ENCODE measurements around the gene ANKRD17. TPM values are rescaled to one million over a fixed set of nuclear protein-coding genes. Genes with fewer than 3 reads are reported as not detected.

ANKRD17 gene
- total and polyA plus RNA-seq, 7 donors, result 6.0 to 55.1 (median 41.1) TPM

GRCh38 chr4:73109493-73109892 is 149.1 kb downstream of the ANKRD17 start:
- Histone ChIP-seq H3K4me3 (no peak overlapping the region), H3K27ac (no peak overlapping the region), H3K27me3 (no peaks in the 10 kb centered on the region), H3K4me1 (no peaks in the 10 kb centered on the region), H3K36me3 (peaks cover 0 to 94% (median 17%) of the 10 kb centered on the region in 4 donors), H3K9me3 (no peaks in the 10 kb centered on the region)
- WGBS, 2 donors, result 88 to 94% methylated on average over 4 of the region's 4 CpGs
- intact Hi-C loops (cut with DNase I), result no loop called here
- DNase-seq, result no peak
- TF ChIP-seq EP300 (IDR thresholded peaks at IDR 0.05) (no peak), POLR2A (IDR thresholded peaks at IDR 0.05) (no peak), POLR2AphosphoS5 (IDR thresholded peaks at IDR 0.05) (no peak), CTCF (IDR thresholded peaks at IDR 0.05) (no peak)

GRCh38 chr4:73104695-73105094 is 153.9 kb downstream of the ANKRD17 start:
- H3K9me3 ChIP-seq, result no peaks in the 10 kb centered on the region
- peaks cover 7 to 83% (median 20%) of the 10 kb centered on the region in 4 donors for H3K36me3 ChIP-seq
- no peaks in the 10 kb centered on the region for H3K4me1 ChIP-seq
- no peak for TF ChIP-seq POLR2A (IDR thresholded peaks at IDR 0.05)
- TF ChIP-seq EP300 (IDR thresholded peaks at IDR 0.05), result no peak
- TF ChIP-seq CTCF (IDR thresholded peaks at IDR 0.05), result no peak
- no peak for TF ChIP-seq POLR2AphosphoS5 (IDR thresholded peaks at IDR 0.05)
- no peak for DNase-seq
- 89 to 97% methylated on average over 5 of the region's 5 CpGs for WGBS, 2 donors
- no peak overlapping the region for H3K27ac ChIP-seq
- no peak overlapping the region for H3K4me3 ChIP-seq
- no peaks in the 10 kb centered on the region for H3K27me3 ChIP-seq
- intact Hi-C loops (cut with DNase I), result no loop called here

GRCh38 chr4:73103799-73104503 is 154.6 kb downstream of the ANKRD17 start:
- no peaks in the 10 kb centered on the region for H3K27me3 ChIP-seq
- no peak for DNase-seq
- H3K4me3 ChIP-seq, result no peak overlapping the region
- TF ChIP-seq EP300 (IDR thresholded peaks at IDR 0.05), result no peak
- no peak for TF ChIP-seq POLR2A (IDR thresholded peaks at IDR 0.05)
- no peak for TF ChIP-seq POLR2AphosphoS5 (IDR thresholded peaks at IDR 0.05)
- no peak for TF ChIP-seq CTCF (IDR thresholded peaks at IDR 0.05)
- H3K9me3 ChIP-seq, result no peaks in the 10 kb centered on the region
- intact Hi-C loops (cut with DNase I), result no loop called here
- H3K4me1 ChIP-seq, result no peaks in the 10 kb centered on the region
- no peak overlapping the region for H3K27ac ChIP-seq
- H3K36me3 ChIP-seq, result peaks cover 12 to 82% (median 21%) of the 10 kb centered on the region in 4 donors
- 67 to 83% methylated on average over 8 of the region's 8 CpGs for WGBS, 2 donors

GRCh38 chr4:73099143-73099542 is 159.5 kb downstream of the ANKRD17 start:
- peaks cover 12 to 85% (median 29%) of the 10 kb centered on the region in 4 donors for H3K36me3 ChIP-seq
- H3K4me3 ChIP-seq, result no peak overlapping the region
- no peak for DNase-seq
- TF ChIP-seq EP300 (IDR thresholded peaks at IDR 0.05), result no peak
- no peak for TF ChIP-seq POLR2A (IDR thresholded peaks at IDR 0.05)
- TF ChIP-seq CTCF (IDR thresholded peaks at IDR 0.05), result no peak
- no peak for TF ChIP-seq POLR2AphosphoS5 (IDR thresholded peaks at IDR 0.05)
- no peaks in the 10 kb centered on the region for H3K27me3 ChIP-seq
- no peaks in the 10 kb centered on the region for H3K9me3 ChIP-seq
- intact Hi-C loops (cut with DNase I), result no loop called here
- no peaks in the 10 kb centered on the region for H3K4me1 ChIP-seq
- 94 to 95% methylated on average over 7 of the region's 7 CpGs for WGBS, 2 donors
- H3K27ac ChIP-seq, result no peak overlapping the region

- WGBS, 2 donors, result 89 to 92% methylated on average over 7 of the region's 7 CpGs
- TF ChIP-seq CTCF (IDR thresholded peaks at IDR 0.05) (no peak), POLR2AphosphoS5 (IDR thresholded peaks at IDR 0.05) (no peak), EP300 (IDR thresholded peaks at IDR 0.05) (no peak), POLR2A (IDR thresholded peaks at IDR 0.05) (no peak)
- intact Hi-C loops (cut with DNase I), result no loop called here
- Histone ChIP-seq H3K36me3 (peaks cover 12 to 85% (median 29%) of the 10 kb centered on the region in 4 donors), H3K4me1 (no peaks in the 10 kb centered on the region), H3K9me3 (no peaks in the 10 kb centered on the region), H3K27ac (no peak overlapping the region), H3K4me3 (no peak overlapping the region), H3K27me3 (no peaks in the 10 kb centered on the region)
- no peak for DNase-seq
Measured at GRCh38 chr4:73098713-73099112, 159.9 kb downstream of the ANKRD17 start.

All from sigmoid colon (tissue), 7 donors.